RWPE2 (cell line): Measurements from ENCODE around the gene DIDO1.

ENCODE experiments used
- ATAC-seq: fragments of 200-7000 bp; cut with Tn5 transposase; 3 replicates; pipeline ENCODE4 v1.9.1; 2021; ENCODE audit warnings: low read depth
- DNase-seq: peaks from one replicate; pipeline ENCODE4 v3.0.0-alpha.2; 2020; ENCODE audit warnings: low spot score
- H3K27ac ChIP-seq: fragments of 450-650 bp; 2 replicates; pipeline ENCODE4 v1.5.1; 2017; ENCODE audit warnings: mild to moderate bottlenecking; ENCODE audit not compliant: poor library complexity, severe bottlenecking
- H3K27me3 ChIP-seq: fragments of 250-450 bp; sonication (Bioruptor Pico); 2 replicates; pipeline ENCODE4 v1.5.1; 2021; ENCODE audit warnings: mild to moderate bottlenecking, moderate library complexity; ENCODE audit not compliant: insufficient read depth, poor library complexity, severe bottlenecking
- H3K36me3 ChIP-seq: fragments of 250-450 bp; sonication (Bioruptor Pico); 2 replicates; pipeline ENCODE4 v1.5.1; 2020; ENCODE audit warnings: low read depth, mild to moderate bottlenecking, moderate library complexity
- H3K4me1 ChIP-seq: fragments of 250-450 bp; sonication (Bioruptor Pico); 2 replicates; pipeline ENCODE4 v1.5.1; 2021; ENCODE audit warnings: mild to moderate bottlenecking, moderate library complexity; ENCODE audit not compliant: insufficient read depth, poor library complexity, severe bottlenecking
- H3K4me3 ChIP-seq: fragments of 250-450 bp; sonication (Bioruptor Pico); 2 replicates; pipeline ENCODE4 v1.5.1; 2021; ENCODE audit warnings: mild to moderate bottlenecking, moderate library complexity; ENCODE audit not compliant: severe bottlenecking
- H3K9me3 ChIP-seq: fragments of 250-450 bp; sonication (Bioruptor Pico); 2 replicates; pipeline ENCODE4 v1.5.1; 2021; ENCODE audit warnings: mild to moderate bottlenecking, moderate library complexity; ENCODE audit not compliant: severe bottlenecking
- TF ChIP-seq, protein P1 (sequence below): fragments of 450-650 bp; IDR thresholded peaks from one replicate; pipeline ENCODE4 v1.5.1; 2017; ENCODE audit warnings: mild to moderate bottlenecking, moderate library complexity; ENCODE audit not compliant: poor library complexity, severe bottlenecking

The DIDO1 gene

DNA sequence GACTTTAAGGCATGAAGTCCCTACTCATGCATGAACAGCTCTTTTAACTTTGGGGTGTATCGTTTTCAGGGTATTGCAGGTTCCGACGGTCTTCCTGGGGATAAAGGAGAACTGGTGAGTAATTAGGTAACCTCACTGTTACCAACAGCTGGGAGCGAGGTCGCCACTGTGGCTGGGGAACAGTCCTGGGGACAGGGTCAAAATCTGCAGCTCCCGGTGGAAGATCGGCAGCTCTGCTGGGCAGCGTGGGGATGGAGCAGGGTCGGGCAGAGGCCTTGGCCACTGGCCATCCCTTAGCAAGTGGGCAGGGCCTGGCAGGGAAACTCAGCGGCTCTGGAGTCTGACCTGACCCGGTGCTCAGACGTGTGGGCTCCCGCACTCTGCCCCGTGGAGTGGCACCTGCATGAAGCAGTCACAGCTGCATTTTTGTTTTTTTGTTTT is 93.3 kb downstream of the DIDO1 start:
- DNase-seq (peak; percentile 84), ATAC-seq (no peak)
- Histone ChIP-seq H3K27ac (no peak overlapping the region), H3K4me3 (no peak overlapping the region), H3K36me3 (no peaks in the 10 kb centered on the region), H3K4me1 (peaks cover 20% of the 10 kb centered on the region), H3K27me3 (no peaks in the 10 kb centered on the region), H3K9me3 (no peaks in the 10 kb centered on the region)
- TF ChIP-seq, protein P1, sequence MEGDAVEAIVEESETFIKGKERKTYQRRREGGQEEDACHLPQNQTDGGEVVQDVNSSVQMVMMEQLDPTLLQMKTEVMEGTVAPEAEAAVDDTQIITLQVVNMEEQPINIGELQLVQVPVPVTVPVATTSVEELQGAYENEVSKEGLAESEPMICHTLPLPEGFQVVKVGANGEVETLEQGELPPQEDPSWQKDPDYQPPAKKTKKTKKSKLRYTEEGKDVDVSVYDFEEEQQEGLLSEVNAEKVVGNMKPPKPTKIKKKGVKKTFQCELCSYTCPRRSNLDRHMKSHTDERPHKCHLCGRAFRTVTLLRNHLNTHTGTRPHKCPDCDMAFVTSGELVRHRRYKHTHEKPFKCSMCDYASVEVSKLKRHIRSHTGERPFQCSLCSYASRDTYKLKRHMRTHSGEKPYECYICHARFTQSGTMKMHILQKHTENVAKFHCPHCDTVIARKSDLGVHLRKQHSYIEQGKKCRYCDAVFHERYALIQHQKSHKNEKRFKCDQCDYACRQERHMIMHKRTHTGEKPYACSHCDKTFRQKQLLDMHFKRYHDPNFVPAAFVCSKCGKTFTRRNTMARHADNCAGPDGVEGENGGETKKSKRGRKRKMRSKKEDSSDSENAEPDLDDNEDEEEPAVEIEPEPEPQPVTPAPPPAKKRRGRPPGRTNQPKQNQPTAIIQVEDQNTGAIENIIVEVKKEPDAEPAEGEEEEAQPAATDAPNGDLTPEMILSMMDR = no peak

DNA sequence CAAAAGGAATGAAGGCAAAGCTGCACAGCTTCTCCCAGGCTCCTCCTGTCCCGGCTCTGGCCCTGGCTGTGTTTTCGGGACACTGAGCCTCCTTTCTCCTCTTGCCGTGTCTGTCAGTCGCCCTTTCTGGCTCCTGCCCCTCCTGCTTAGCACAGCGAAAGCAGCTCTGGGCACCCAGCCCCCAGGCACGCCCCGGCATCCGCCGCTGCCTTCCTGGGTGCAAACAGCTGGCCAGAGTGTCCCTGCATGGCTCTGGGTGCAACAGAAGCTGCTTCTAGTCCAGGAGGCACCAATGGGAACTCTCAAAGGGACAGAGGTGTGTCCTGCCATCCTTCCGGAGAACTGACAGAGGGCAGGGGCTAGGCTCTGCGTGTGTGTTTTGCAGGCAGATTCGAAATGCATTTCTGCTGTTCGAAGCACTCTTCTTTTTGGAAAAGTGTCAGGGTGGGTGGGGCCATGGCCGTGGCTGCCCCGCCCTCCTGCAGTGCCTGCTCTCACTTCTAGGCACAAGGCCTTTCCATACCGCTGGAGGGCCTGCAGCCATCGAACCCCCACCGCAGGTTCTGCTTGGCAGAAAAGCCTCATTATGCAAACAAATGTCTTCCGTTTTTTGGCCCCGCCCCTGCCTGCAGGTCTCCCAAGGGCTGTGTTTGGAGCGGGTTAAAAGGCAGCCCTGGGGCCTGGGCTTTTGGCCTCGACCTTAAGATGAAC is 93.9 kb downstream of the DIDO1 start:
- Histone ChIP-seq H3K27me3 (no peaks in the 10 kb centered on the region), H3K36me3 (no peaks in the 10 kb centered on the region), H3K4me3 (no peak overlapping the region), H3K9me3 (no peaks in the 10 kb centered on the region), H3K27ac (no peak overlapping the region), H3K4me1 (peaks cover 17% of the 10 kb centered on the region)
- ATAC-seq = peak; percentile 1; the same call in 1 of the 3 replicates
- peak; percentile 81 for DNase-seq
- TF ChIP-seq, protein P1 = no peak

DNA sequence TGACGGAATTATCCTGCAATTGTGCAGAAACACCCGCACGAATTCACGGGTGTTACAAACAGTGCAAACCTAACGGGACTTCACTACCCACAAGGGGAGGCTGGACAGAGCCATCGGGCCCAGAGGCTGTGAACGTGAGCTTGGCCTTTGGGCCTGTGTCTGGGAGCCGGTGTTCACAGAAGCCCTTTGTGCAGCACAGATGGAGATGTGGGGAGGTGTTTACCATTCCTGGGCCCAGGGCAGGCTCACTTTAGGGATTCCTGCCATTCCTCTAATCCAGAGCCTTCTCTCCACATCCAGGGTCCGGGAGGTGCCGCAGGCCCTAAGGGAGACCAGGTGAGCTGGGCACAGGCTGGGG is 94.5 kb downstream of the DIDO1 start:
- Histone ChIP-seq H3K4me3 (no peak overlapping the region), H3K4me1 (peaks cover 17% of the 10 kb centered on the region), H3K9me3 (no peaks in the 10 kb centered on the region), H3K27me3 (no peaks in the 10 kb centered on the region), H3K36me3 (no peaks in the 10 kb centered on the region), H3K27ac (no peak overlapping the region)
- TF ChIP-seq, protein P1 = no peak
- DNase-seq = no peak
- ATAC-seq = peak; percentile 5; the same call in 2 of the 3 replicates

DNA sequence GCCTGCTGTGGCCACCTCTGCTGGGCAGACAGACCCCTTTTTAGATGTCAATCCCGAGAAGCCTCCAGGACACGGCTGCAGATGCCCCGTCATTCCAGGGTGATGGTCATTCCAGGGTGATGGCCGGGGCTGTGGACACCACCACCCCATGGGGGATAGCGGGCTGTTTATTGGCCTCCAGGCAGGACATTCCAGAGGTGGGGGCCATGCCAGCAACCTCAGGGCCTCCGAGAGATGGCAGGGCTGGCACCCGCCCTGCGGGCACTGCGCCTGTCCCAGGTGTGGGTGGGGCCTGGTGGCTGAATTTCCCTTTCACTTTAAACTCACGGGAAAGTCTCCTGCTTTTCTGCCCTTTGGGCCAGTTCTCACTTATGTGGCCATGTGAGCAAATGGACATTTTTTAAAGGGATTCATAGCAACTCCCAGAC is 94.9 kb downstream of the DIDO1 start:
- no peaks in the 10 kb centered on the region for H3K27me3 ChIP-seq
- H3K27ac ChIP-seq = no peak overlapping the region

DNA sequence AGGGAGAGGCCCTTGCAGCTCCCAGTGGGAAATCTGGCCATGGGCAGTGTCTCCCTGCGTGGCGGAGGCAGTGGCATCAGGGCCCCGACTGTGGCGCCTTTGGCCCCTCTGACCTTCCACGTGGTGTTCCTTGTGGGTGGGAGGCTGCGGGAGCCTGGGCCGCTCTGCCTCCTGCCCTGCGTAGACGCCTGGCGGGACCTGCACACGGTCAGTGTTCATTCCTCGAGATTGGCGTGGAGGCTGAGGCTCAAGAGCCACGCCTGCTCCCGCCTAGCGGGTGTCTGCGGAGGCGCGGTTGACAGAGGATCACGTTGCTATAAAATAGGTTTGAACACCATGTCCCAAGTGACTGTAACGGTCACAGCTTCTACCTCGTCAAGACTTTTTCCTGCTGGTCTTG is 95.5 kb downstream of the DIDO1 start:
- Histone ChIP-seq H3K36me3 (no peaks in the 10 kb centered on the region), H3K27me3 (no peaks in the 10 kb centered on the region), H3K4me3 (no peak overlapping the region), H3K9me3 (no peaks in the 10 kb centered on the region), H3K27ac (no peak overlapping the region), H3K4me1 (peaks cover 17% of the 10 kb centered on the region)
- TF ChIP-seq, protein P1 = no peak
- no peak for ATAC-seq
- DNase-seq = no peak

More for the DNA sequence above, 94.9 kb downstream of the DIDO1 start:
- TF ChIP-seq, protein P1 = no peak
- H3K4me3 ChIP-seq = no peak overlapping the region
- peak; percentile 30 for ATAC-seq
- no peak for DNase-seq
- no peaks in the 10 kb centered on the region for H3K36me3 ChIP-seq
- H3K4me1 ChIP-seq = peaks cover 17% of the 10 kb centered on the region
- H3K9me3 ChIP-seq = no peaks in the 10 kb centered on the region
